H9 (cell line): ENCODE measurements around the gene NPAS2. TPM values are rescaled to one million over a fixed set of nuclear protein-coding genes. Genes with fewer than 3 reads are reported as not detected.

Source experiments
- DNase-seq: peaks from one replicate; pipeline ENCODE4 v3.0.0-alpha.2; 2017
- H2AFZ ChIP-seq: one replicate; pipeline ENCODE4 v1.6.1; 2013; ENCODE audit warnings: mild to moderate bottlenecking, low read length, control low read depth, moderate library complexity
- H2AK5ac ChIP-seq: 2 replicates; pipeline ENCODE4 v1.6.1; 2013; ENCODE audit warnings: low read length, control low read depth, mixed read lengths; ENCODE audit not compliant: insufficient read length
- H2BK120ac ChIP-seq: one replicate; pipeline ENCODE4 v1.6.1; 2013; ENCODE audit warnings: low read depth, mild to moderate bottlenecking, low read length, control low read depth, inconsistent platforms; ENCODE audit not compliant: poor library complexity, severe bottlenecking
- H2BK12ac ChIP-seq: 2 replicates; pipeline ENCODE4 v1.6.1; 2013; ENCODE audit warnings: low read length, control low read depth, mixed read lengths, low read depth; ENCODE audit not compliant: insufficient read length
- H2BK15ac ChIP-seq: 2 replicates; pipeline ENCODE4 v1.6.1; 2013; ENCODE audit warnings: low read depth, low read length, control low read depth
- H2BK20ac ChIP-seq: one replicate; pipeline ENCODE4 v1.6.1; 2013; ENCODE audit warnings: low read depth, mild to moderate bottlenecking, low read length, control low read depth, inconsistent platforms; ENCODE audit not compliant: poor library complexity, severe bottlenecking
- H2BK5ac ChIP-seq: 2 replicates; pipeline ENCODE4 v1.6.1; 2013; ENCODE audit warnings: low read length, control low read depth, mixed read lengths; ENCODE audit not compliant: insufficient read length
- H3K14ac ChIP-seq: 2 replicates; pipeline ENCODE4 v1.6.1; 2013; ENCODE audit warnings: low read length, control low read depth; ENCODE audit not compliant: insufficient read depth
- H3K18ac ChIP-seq: 2 replicates; pipeline ENCODE4 v1.6.1; 2013; ENCODE audit warnings: low read depth, mild to moderate bottlenecking, mixed read lengths, low read length, control low read depth; ENCODE audit not compliant: insufficient read length
- H3K23ac ChIP-seq: 2 replicates; pipeline ENCODE4 v1.6.1; 2013; ENCODE audit warnings: low read length, control low read depth, mixed read lengths, low read depth; ENCODE audit not compliant: insufficient read length
- H3K23me2 ChIP-seq: 2 replicates; pipeline ENCODE4 v1.6.1; 2013; ENCODE audit warnings: low read depth, mild to moderate bottlenecking, mixed read lengths, low read length, control low read depth; ENCODE audit not compliant: insufficient read length, poor library complexity, severe bottlenecking
- H3K27ac ChIP-seq: 2 replicates; pipeline ENCODE4 v1.5.1; 2013; ENCODE audit warnings: low read length, control low read depth, mixed read lengths, low read depth; ENCODE audit not compliant: insufficient read length
- H3K27me3 ChIP-seq: 2 replicates; pipeline ENCODE4 v1.6.1; 2013; ENCODE audit warnings: low read length, control low read depth, inconsistent platforms; ENCODE audit not compliant: insufficient read depth
- H3K4ac ChIP-seq: 2 replicates; pipeline ENCODE4 v1.6.1; 2013; ENCODE audit warnings: low read depth, mild to moderate bottlenecking, control low read depth, inconsistent platforms, low read length, moderate library complexity
- H3K4me1 ChIP-seq: 2 replicates; pipeline ENCODE4 v1.6.1; 2013; ENCODE audit warnings: low read length, control low read depth, inconsistent platforms; ENCODE audit not compliant: insufficient read depth
- H3K4me2 ChIP-seq: 2 replicates; pipeline ENCODE4 v1.6.1; 2013; ENCODE audit warnings: low read length, control low read depth, mixed read lengths; ENCODE audit not compliant: insufficient read length, insufficient read depth
- H3K56ac ChIP-seq: 2 replicates; pipeline ENCODE4 v1.6.1; 2013; ENCODE audit warnings: low read depth, mild to moderate bottlenecking, mixed read lengths, low read length, control low read depth; ENCODE audit not compliant: insufficient read length
- H3K79me1 ChIP-seq: 2 replicates; pipeline ENCODE4 v1.6.1; 2013; ENCODE audit warnings: low read depth, mild to moderate bottlenecking, moderate library complexity, low read length, control low read depth, inconsistent platforms; ENCODE audit not compliant: insufficient read depth, poor library complexity, severe bottlenecking
- H3K79me2 ChIP-seq: 2 replicates; pipeline ENCODE4 v1.6.1; 2013; ENCODE audit warnings: low read length, control low read depth, inconsistent platforms; ENCODE audit not compliant: insufficient read depth
- H3K9ac ChIP-seq: 2 replicates; pipeline ENCODE4 v1.6.1; 2013; ENCODE audit warnings: low read length, control low read depth, mixed read lengths; ENCODE audit not compliant: insufficient read length; ENCODE audit errors: extremely low read depth
- H3K9me3 ChIP-seq: one replicate; pipeline ENCODE4 v1.6.1; 2013; ENCODE audit warnings: low read depth, low read length, inconsistent platforms; ENCODE audit not compliant: control insufficient read depth
- H3T11ph ChIP-seq: one replicate; pipeline ENCODE4 v1.6.1; 2013; ENCODE audit warnings: mild to moderate bottlenecking, low read length, control low read depth, inconsistent platforms
- H4K20me1 ChIP-seq: one replicate; pipeline ENCODE4 v1.6.1; 2013; ENCODE audit not compliant: control insufficient read depth, insufficient read length, insufficient read depth
- H4K5ac ChIP-seq: 2 replicates; pipeline ENCODE4 v1.6.1; 2013; ENCODE audit warnings: low read depth, mild to moderate bottlenecking, mixed read lengths, low read length, control low read depth; ENCODE audit not compliant: insufficient read length
- H4K8ac ChIP-seq: replicated peaks from 2 replicates; pipeline ENCODE4 v1.6.1; 2013; ENCODE audit warnings: low read length, control low read depth, mixed read lengths, low read depth; ENCODE audit not compliant: insufficient read length
- H4K91ac ChIP-seq: 2 replicates; pipeline ENCODE4 v1.6.1; 2013; ENCODE audit warnings: low read depth, mild to moderate bottlenecking, moderate library complexity, mixed read lengths, low read length, control low read depth; ENCODE audit not compliant: insufficient read length
- H3K27ac Mint-ChIP-seq, 3 experiments: 2 replicates in 2 of 3; 3 replicates in 1 of 3; pipeline ENCODE4 v1.8.0; 2020 to 2021; ENCODE audit warnings: mixed read lengths in 3 of 3, mild to moderate bottlenecking in 1 of 3, moderate library complexity in 1 of 3
- H3K27me3 Mint-ChIP-seq: 2 replicates; pipeline ENCODE4 v1.8.0; 2021; ENCODE audit warnings: low read depth, mild to moderate bottlenecking, moderate library complexity, mixed read lengths
- H3K36me3 Mint-ChIP-seq, 3 experiments: 2 replicates in 2 of 3; 3 replicates in 1 of 3; pipeline ENCODE4 v1.8.0; 2020 to 2021; ENCODE audit warnings: low read depth in 3 of 3, mixed read lengths in 3 of 3; ENCODE audit not compliant: insufficient read depth in 1 of 3
- H3K4me1 Mint-ChIP-seq, 2 experiments: 2 replicates each; pipeline ENCODE4 v1.8.0; 2020; ENCODE audit warnings: mixed read lengths in 2 of 2
- H3K4me3 Mint-ChIP-seq, 2 experiments: 2 replicates in 1 of 2; 3 replicates in 1 of 2; pipeline ENCODE4 v1.8.0; 2020 to 2021; ENCODE audit warnings: mild to moderate bottlenecking in 2 of 2, mixed read lengths in 2 of 2, moderate library complexity in 1 of 2
- H3K9me3 Mint-ChIP-seq, 2 experiments: 2 replicates in 1 of 2; 3 replicates in 1 of 2; pipeline ENCODE4 v1.8.0; 2020; ENCODE audit warnings: mild to moderate bottlenecking in 2 of 2, mixed read lengths in 2 of 2, moderate library complexity in 1 of 2
- CTCF ChIP-seq: fragments of 200-600 bp; sonication (generic); conservative IDR thresholded peaks from 3 replicates; pipeline ENCODE4 v1.8.0; 2021; ENCODE audit warnings: antibody characterized with exemption, mild to moderate bottlenecking
- WGBS: extraction: QIAGEN DNeasy Blood & Tissue Kit; methylation state at CpG from one replicate; pipeline ENCODE4 v1.1.7; 2013; ENCODE audit warnings: missing lambda C conversion rate, low lambda C conversion rate, mixed read lengths; ENCODE audit not compliant: insufficient read length; ENCODE audit errors: extremely low coverage; 5-methylcytosine and 5-hydroxymethylcytosine counted together
- total RNA-seq: library from RNA; stranded (reverse); gene quantifications from 2 replicates; pipeline ENCODE4 v1.2.1, GENCODE V29; 2021

NPAS2 gene
- total RNA-seq, 1 experiment from 2014 or later, result 1.3 TPM

GRCh38 chr2:100869120-100869519, 49.2 kb downstream of the NPAS2 start:
- H2AFZ ChIP-seq, result no peak overlapping the region
- no peaks in the 10 kb centered on the region for H3K79me2 ChIP-seq
- H3K9ac ChIP-seq, result no peak overlapping the region
- H3K18ac ChIP-seq, result no peak overlapping the region
- H3K9me3 ChIP-seq, result no peaks in the 10 kb centered on the region
- H2BK15ac ChIP-seq, result no peak overlapping the region
- no peak overlapping the region for H2BK120ac ChIP-seq
- DNase-seq, result no peak
- no peak overlapping the region for H3K14ac ChIP-seq
- H3K27me3 Mint-ChIP-seq, result peaks cover 3% of the 10 kb centered on the region; the same call in 1 of the 2 replicates
- peaks cover 2 to 11% of the 10 kb centered on the region in 2 experiments; a peak in 4 of 5 replicates for H3K9me3 Mint-ChIP-seq
- no CpG with 5 or more reads among the region's 3 CpGs for WGBS
- peaks cover 6 to 8% of the 10 kb centered on the region in 2 experiments for H3K4me1 Mint-ChIP-seq
- no peaks in the 10 kb centered on the region for H3K23me2 ChIP-seq
- no peak overlapping the region for H3K4me2 ChIP-seq
- H3K4me3 Mint-ChIP-seq, result no peak overlapping the region
- no peak overlapping the region for H4K91ac ChIP-seq
- no peak overlapping the region for H2BK5ac ChIP-seq
- no peaks in the 10 kb centered on the region; a peak in 2 of 7 replicates for H3K36me3 Mint-ChIP-seq
- no peaks in the 10 kb centered on the region for H4K20me1 ChIP-seq
- no peak overlapping the region for H3K56ac ChIP-seq
- no peaks in the 10 kb centered on the region for H3K79me1 ChIP-seq
- no peak overlapping the region for H3T11ph ChIP-seq
- no peak overlapping the region for H2BK20ac ChIP-seq
- no peak overlapping the region for H3K23ac ChIP-seq
- no peak overlapping the region for H3K4ac ChIP-seq
- no peaks in the 10 kb centered on the region for H3K27me3 ChIP-seq
- H3K27ac ChIP-seq, result no peak overlapping the region
- H3K27ac Mint-ChIP-seq, result no peak overlapping the region
- peaks cover 3% of the 10 kb centered on the region; the same call in 1 of the 2 replicates for H3K4me1 ChIP-seq
- H4K5ac ChIP-seq, result no peak overlapping the region
- no peak for TF ChIP-seq CTCF
- no peak overlapping the region for H4K8ac ChIP-seq
- no peak overlapping the region for H2AK5ac ChIP-seq
- no peak overlapping the region for H2BK12ac ChIP-seq
